Activated naive CD4-positive, alpha-beta T cell treated with anti-CD3 and anti-CD28 coated beads, Interleukin-2, amount 50 U/mL, for 24 hours (primary cell): ENCODE results near the gene CDK9.
"Not testable (repeated sequence)": the region's sequence is repeated elsewhere in the genome, so short reads cannot be mapped to it uniquely, and the experiment has no call there.

Source experiments
- H3K27ac Mint-ChIP-seq: one replicate; pipeline ENCODE4 v1.8.0; 2021; ENCODE audit warnings: mild to moderate bottlenecking, mixed read lengths
- H3K27me3 Mint-ChIP-seq: one replicate; pipeline ENCODE4 v1.8.0; 2021; ENCODE audit warnings: mixed read lengths
- H3K36me3 Mint-ChIP-seq: one replicate; pipeline ENCODE4 v1.8.0; 2021; ENCODE audit warnings: mixed read lengths
- H3K4me1 Mint-ChIP-seq: one replicate; pipeline ENCODE4 v1.8.0; 2021; ENCODE audit warnings: mixed read lengths
- H3K4me3 Mint-ChIP-seq: one replicate; pipeline ENCODE4 v1.8.0; 2021; ENCODE audit warnings: mild to moderate bottlenecking, mixed read lengths
- H3K9me3 Mint-ChIP-seq: one replicate; pipeline ENCODE4 v1.8.0; 2021; ENCODE audit warnings: mixed read lengths

The CDK9 gene

GRCh38 chr9:127770905-127771569 lies 14.8 kb upstream of the CDK9 start:
- Mint-ChIP-seq H3K4me1 (peaks cover 67% of the 10 kb centered on the region), H3K27ac (peak overlapping the region; percentile 88), H3K27me3 (no peaks in the 10 kb centered on the region), H3K9me3 (no peaks in the 10 kb centered on the region), H3K4me3 (peak overlapping the region; percentile 85), H3K36me3 (peaks cover 4% of the 10 kb centered on the region)

GRCh38 chr9:127771570-127772189 lies 14.2 kb upstream of the CDK9 start:
- Mint-ChIP-seq H3K27ac (peak overlapping the region; percentile 88), H3K9me3 (no peaks in the 10 kb centered on the region), H3K36me3 (peaks cover 2% of the 10 kb centered on the region), H3K27me3 (no peaks in the 10 kb centered on the region), H3K4me1 (peaks cover 67% of the 10 kb centered on the region), H3K4me3 (peak overlapping the region; percentile 85)

GRCh38 chr9:127772603-127773002 lies 13.2 kb upstream of the CDK9 start:
- Mint-ChIP-seq H3K4me1 (peaks cover 65% of the 10 kb centered on the region), H3K36me3 (peaks cover 2% of the 10 kb centered on the region), H3K27ac (no peak overlapping the region), H3K4me3 (no peak overlapping the region), H3K27me3 (no peaks in the 10 kb centered on the region), H3K9me3 (no peaks in the 10 kb centered on the region)

- Mint-ChIP-seq H3K27ac (peak overlapping the region; percentile 35), H3K4me1 (peaks cover 64% of the 10 kb centered on the region)
Observed at GRCh38 chr9:127773272-127773671, 12.6 kb upstream of the CDK9 start.

DNA sequence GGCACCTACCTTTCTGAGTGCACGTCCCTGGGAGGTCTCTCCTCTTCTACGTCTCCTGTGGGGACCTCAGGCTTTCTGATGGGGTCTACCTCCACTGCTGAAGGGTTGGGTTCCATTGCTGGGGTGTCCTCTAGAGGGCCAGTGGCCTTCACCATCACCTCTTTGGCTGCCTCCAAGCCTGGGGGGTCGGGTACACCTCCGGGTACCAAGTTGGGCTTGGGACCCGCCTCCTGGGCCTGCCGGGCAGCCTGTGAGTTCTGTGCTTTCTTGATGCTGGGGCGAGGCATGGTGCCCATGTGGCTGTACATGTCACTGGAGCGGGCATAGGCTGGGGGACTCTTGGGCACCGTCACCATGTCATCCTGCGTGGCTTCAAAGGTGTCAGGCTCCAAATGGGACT lies 11.9 kb upstream of the CDK9 start:
- no peak overlapping the region for H3K27ac Mint-ChIP-seq
- no peaks in the 10 kb centered on the region for H3K27me3 Mint-ChIP-seq
- H3K9me3 Mint-ChIP-seq: no peaks in the 10 kb centered on the region
- peaks cover 1% of the 10 kb centered on the region for H3K36me3 Mint-ChIP-seq
- H3K4me3 Mint-ChIP-seq: no peak overlapping the region
- peaks cover 62% of the 10 kb centered on the region for H3K4me1 Mint-ChIP-seq

More at GRCh38 chr9:127773272-127773671, 12.6 kb upstream of the CDK9 start:
- Mint-ChIP-seq H3K4me3 (no peak overlapping the region), H3K9me3 (no peaks in the 10 kb centered on the region), H3K27me3 (no peaks in the 10 kb centered on the region), H3K36me3 (peaks cover 2% of the 10 kb centered on the region)

GRCh38 chr9:127776195-127776923 lies 9.5 kb upstream of the CDK9 start:
- Mint-ChIP-seq H3K4me3 (peak overlapping the region; percentile 99), H3K27ac (peak overlapping the region; percentile 96), H3K36me3 (no peaks in the 10 kb centered on the region), H3K27me3 (no peaks in the 10 kb centered on the region), H3K4me1 (peaks cover 55% of the 10 kb centered on the region), H3K9me3 (no peaks in the 10 kb centered on the region)

GRCh38 chr9:127776924-127777289 lies 8.9 kb upstream of the CDK9 start:
- H3K27ac Mint-ChIP-seq: peak overlapping the region; percentile 96
- H3K9me3 Mint-ChIP-seq: no peaks in the 10 kb centered on the region
- H3K4me1 Mint-ChIP-seq: peaks cover 55% of the 10 kb centered on the region
- no peaks in the 10 kb centered on the region for H3K27me3 Mint-ChIP-seq
- no peaks in the 10 kb centered on the region for H3K36me3 Mint-ChIP-seq
- H3K4me3 Mint-ChIP-seq: peak overlapping the region; percentile 99

- peaks cover 56% of the 10 kb centered on the region for H3K4me1 Mint-ChIP-seq
- H3K4me3 Mint-ChIP-seq: peak overlapping the region; percentile 99
- peak overlapping the region; percentile 99 for H3K27ac Mint-ChIP-seq
- no peaks in the 10 kb centered on the region for H3K9me3 Mint-ChIP-seq
- no peaks in the 10 kb centered on the region for H3K36me3 Mint-ChIP-seq
- no peaks in the 10 kb centered on the region for H3K27me3 Mint-ChIP-seq
Observed at GRCh38 chr9:127777368-127777980, 8.4 kb upstream of the CDK9 start.

- H3K4me3 Mint-ChIP-seq: peak within 1 kb of the TSS; percentile 99
- no peaks in the 10 kb centered on the region for H3K9me3 Mint-ChIP-seq
- no peaks in the 10 kb centered on the region for H3K27me3 Mint-ChIP-seq
- H3K36me3 Mint-ChIP-seq: no peaks in the 10 kb centered on the region
- peaks cover 62% of the 10 kb centered on the region for H3K4me1 Mint-ChIP-seq
- H3K27ac Mint-ChIP-seq: peak within 1 kb of the TSS; percentile 99
Observed at GRCh38 chr9:127778280-127779135, 7.3 kb upstream of the CDK9 start, which contains the start of gene SH2D3C. Gene SH2D3C (minus strand): TSS chr9:127778666. CDS start chr9:127778627, 39 bp downstream.

- H3K27ac Mint-ChIP-seq: peak overlapping the region; percentile 99
- H3K4me1 Mint-ChIP-seq: peaks cover 65% of the 10 kb centered on the region
- H3K27me3 Mint-ChIP-seq: no peaks in the 10 kb centered on the region
Observed at GRCh38 chr9:127779136-127779981, 6.5 kb upstream of the CDK9 start.

GRCh38 chr9:127780126-127780885 lies 5.5 kb upstream of the CDK9 start:
- Mint-ChIP-seq H3K27ac (peak overlapping the region; percentile 90), H3K27me3 (no peaks in the 10 kb centered on the region), H3K36me3 (no peaks in the 10 kb centered on the region), H3K9me3 (no peaks in the 10 kb centered on the region), H3K4me3 (peak overlapping the region; percentile 23), H3K4me1 (peaks cover 69% of the 10 kb centered on the region)

More at GRCh38 chr9:127779136-127779981, 6.5 kb upstream of the CDK9 start:
- peak overlapping the region; percentile 99 for H3K4me3 Mint-ChIP-seq
- no peaks in the 10 kb centered on the region for H3K36me3 Mint-ChIP-seq
- H3K9me3 Mint-ChIP-seq: no peaks in the 10 kb centered on the region

- H3K9me3 Mint-ChIP-seq, H3K36me3 Mint-ChIP-seq, H3K27me3 Mint-ChIP-seq, H3K4me3 Mint-ChIP-seq: not testable (repeated sequence)
- Mint-ChIP-seq H3K27ac (peak overlapping the region; percentile 17), H3K4me1 (peaks cover 69% of the 10 kb centered on the region)
Observed at GRCh38 chr9:127780909-127781308, 4.9 kb upstream of the CDK9 start.

GRCh38 chr9:127781806-127782205 lies 4.0 kb upstream of the CDK9 start:
- H3K27me3 Mint-ChIP-seq: no peaks in the 10 kb centered on the region
- peaks cover 65% of the 10 kb centered on the region for H3K4me1 Mint-ChIP-seq
- H3K4me3 Mint-ChIP-seq: peak overlapping the region; percentile 15
- no peaks in the 10 kb centered on the region for H3K9me3 Mint-ChIP-seq
- peaks cover 1% of the 10 kb centered on the region for H3K36me3 Mint-ChIP-seq
- H3K27ac Mint-ChIP-seq: peak overlapping the region; percentile 83
